Left renal cortex interstitium (tissue), 4 donors: ENCODE measurements around the gene LSM4. TPM values are rescaled to one million over a fixed set of nuclear protein-coding genes. Genes with fewer than 3 reads are reported as not detected.
A peak's percentile ranks its signal among the peaks of the same experiment; 100 is the strongest.

ENCODE experiments used
- DNase-seq, 4 donors: peaks; one replicate each; pipeline ENCODE4 v3.0.0-alpha.2; 2013; ENCODE audit warnings: low read depth in 4 of 4, low spot score in 2 of 4, missing footprints in 1 of 4
- polyA plus RNA-seq, 4 donors: library from polyadenylated mRNA; unstranded; fragments of 120-200 nt; gene quantifications; one replicate each; pipeline ENCODE4 v1.2.1, GENCODE V29; 2013; ENCODE audit not compliant: insufficient read length in 4 of 4

Gene LSM4
- polyA plus RNA-seq, 4 donors: 90.4 to 134 (median 105) TPM

- DNase-seq: no peak
These were observed 11.3 kb downstream of the LSM4 start for GRCh38 chr19:18311502-18312091.

- DNase-seq: no peak
These were observed 11.9 kb downstream of the LSM4 start for GRCh38 chr19:18310966-18311365.

- no peak for DNase-seq
These were observed 12.6 kb downstream of the LSM4 start for GRCh38 chr19:18310118-18310909.

- no peak for DNase-seq
These were observed 13.3 kb downstream of the LSM4 start for GRCh38 chr19:18309525-18310064.

- no peak for DNase-seq
These were observed 13.9 kb downstream of the LSM4 start for GRCh38 chr19:18308948-18309325.

- no peak for DNase-seq
These were observed 14.6 kb downstream of the LSM4 start for GRCh38 chr19:18308051-18308947.

GRCh38 chr19:18307271-18307681, 15.6 kb downstream of the LSM4 start:
- DNase-seq: no peak

- no peak for DNase-seq
These were observed 16.0 kb downstream of the LSM4 start for GRCh38 chr19:18306888-18307260.

- no peak for DNase-seq
These were observed 16.5 kb downstream of the LSM4 start for GRCh38 chr19:18306209-18306887.

- peak in 3 of 4 donors; percentile 63 to 72 (median 68) for DNase-seq
These were observed 18.2 kb downstream of the LSM4 start for GRCh38 chr19:18304458-18305310.

- no peak for DNase-seq
These were observed 18.7 kb downstream of the LSM4 start for GRCh38 chr19:18304208-18304457.

GRCh38 chr19:18301718-18302111, 21.2 kb downstream of the LSM4 start:
- no peak for DNase-seq

GRCh38 chr19:18300930-18301717, 21.8 kb downstream of the LSM4 start:
- DNase-seq: no peak

GRCh38 chr19:18299654-18300053, 23.2 kb downstream of the LSM4 start:
- no peak for DNase-seq

- no peak for DNase-seq
These were observed 24.3 kb downstream of the LSM4 start for GRCh38 chr19:18298601-18299000.

- DNase-seq: no peak
These were observed 25.6 kb downstream of the LSM4 start for GRCh38 chr19:18297308-18297707.

GRCh38 chr19:18295034-18295451, 27.8 kb downstream of the LSM4 start:
- no peak for DNase-seq

- no peak for DNase-seq
These were observed 28.4 kb downstream of the LSM4 start for GRCh38 chr19:18294467-18294864.
